Neural cell (in vitro differentiated cells): ENCODE results near the gene TEK. TPM values are rescaled to one million over a fixed set of nuclear protein-coding genes. Genes with fewer than 3 reads are reported as not detected.

Experiments used
- H2AFZ ChIP-seq: fragments of 200-600, 300-800 bp; sonication (generic), shearing (Covaris generic); 2 replicates; pipeline ENCODE4 v1.6.0; 2014; ENCODE audit warnings: low read depth, mild to moderate bottlenecking, antibody characterized with exemption, low read length, moderate library complexity
- H3F3A ChIP-seq: fragments of 200-600 bp; shearing (Covaris generic); 2 replicates; pipeline ENCODE4 v1.6.1; 2016; ENCODE audit warnings: mild to moderate bottlenecking, moderate library complexity, mixed read lengths, antibody characterized with exemption, low read length; ENCODE audit not compliant: insufficient read depth, poor library complexity, severe bottlenecking
- H3K27ac ChIP-seq: fragments of 200-600, 300-800 bp; sonication (generic), shearing (Covaris generic); 2 replicates; pipeline ENCODE4 v1.5.1; 2014; ENCODE audit warnings: mild to moderate bottlenecking, low read length, moderate library complexity
- H3K27me3 ChIP-seq: fragments of 300-800, 200-600 bp; sonication (generic), shearing (Covaris generic); 2 replicates; pipeline ENCODE4 v1.6.0; 2014; ENCODE audit warnings: mild to moderate bottlenecking, low read depth, low read length, moderate library complexity; ENCODE audit not compliant: insufficient read depth
- H3K36me3 ChIP-seq: fragments of 300-800, 200-600 bp; sonication (generic), shearing (Covaris generic); 2 replicates; pipeline ENCODE4 v1.5.1; 2014; ENCODE audit warnings: mild to moderate bottlenecking, antibody characterized with exemption, low read length, moderate library complexity; ENCODE audit not compliant: insufficient read depth
- H3K4me2 ChIP-seq: fragments of 300-800, 200-600 bp; sonication (generic), shearing (Covaris generic); 2 replicates; pipeline ENCODE4 v1.6.0; 2014; ENCODE audit warnings: mild to moderate bottlenecking, low read length
- H3K4me3 ChIP-seq: fragments of 300-800, 200-600 bp; sonication (generic), shearing (Covaris generic); 2 replicates; pipeline ENCODE4 v1.5.1; 2014; ENCODE audit warnings: mild to moderate bottlenecking, low read length, moderate library complexity
- H3K79me2 ChIP-seq: fragments of 200-600 bp; shearing (Covaris generic); replicated peaks from 2 replicates; pipeline ENCODE4 v1.6.0; 2014; ENCODE audit warnings: mild to moderate bottlenecking, low read length, moderate library complexity; ENCODE audit not compliant: insufficient read depth
- H3K9ac ChIP-seq: fragments of 300-800, 200-600 bp; sonication (generic), shearing (Covaris generic); 2 replicates; pipeline ENCODE4 v1.6.1; 2016; ENCODE audit warnings: mild to moderate bottlenecking, low read length, mixed read lengths
- H3K9me2 ChIP-seq: fragments of 200-600 bp; shearing (Covaris generic); 2 replicates; pipeline ENCODE4 v1.6.1; 2016; ENCODE audit warnings: mild to moderate bottlenecking, low read length, mixed read lengths; ENCODE audit not compliant: insufficient read depth
- H3K9me3 ChIP-seq: fragments of 200-600, 300-800 bp; sonication (generic), shearing (Covaris generic); 2 replicates; pipeline ENCODE4 v1.6.1; 2016; ENCODE audit warnings: mild to moderate bottlenecking, mixed run types, low read length, moderate library complexity, mixed read lengths
- H4K20me1 ChIP-seq: fragments of 200-600 bp; shearing (Covaris generic); 2 replicates; pipeline ENCODE4 v1.6.1; 2016; ENCODE audit warnings: mild to moderate bottlenecking, mixed run types; ENCODE audit not compliant: insufficient read depth
- EP300 ChIP-seq: fragments of 450-650 bp; conservative IDR thresholded peaks from 2 replicates; pipeline ENCODE4 v1.6.1; 2014; ENCODE audit warnings: antibody characterized with exemption, mild to moderate bottlenecking, moderate library complexity; ENCODE audit not compliant: poor library complexity, severe bottlenecking
- EZH2 ChIP-seq: fragments of 200-600, 300-800 bp; shearing (Covaris generic), sonication (generic); IDR thresholded peaks from 2 replicates; pipeline ENCODE4 v1.6.1; 2014; ENCODE audit warnings: antibody characterized with exemption, low read length, borderline replicate concordance, mild to moderate bottlenecking; ENCODE audit not compliant: insufficient read depth, poor library complexity, severe bottlenecking
- MXI1 ChIP-seq: fragments of 450-650 bp; conservative IDR thresholded peaks from 2 replicates; pipeline ENCODE4 v1.6.1; 2014; ENCODE audit warnings: antibody characterized with exemption, mild to moderate bottlenecking; ENCODE audit not compliant: poor library complexity, severe bottlenecking
- POLR2AphosphoS5 ChIP-seq: IDR thresholded peaks from 2 replicates; pipeline ENCODE4 v1.6.1; 2012
- RAD21 ChIP-seq: fragments of 450-650 bp; conservative IDR thresholded peaks from 2 replicates; pipeline ENCODE4 v1.6.1; 2014; ENCODE audit warnings: antibody characterized with exemption, mild to moderate bottlenecking, moderate library complexity
- SMC3 ChIP-seq: fragments of 450-650 bp; conservative IDR thresholded peaks from 2 replicates; pipeline ENCODE4 v1.6.1; 2014; ENCODE audit warnings: antibody characterized with exemption, mild to moderate bottlenecking, moderate library complexity; ENCODE audit not compliant: poor library complexity
- TAF1 ChIP-seq: IDR thresholded peaks from 2 replicates; pipeline ENCODE4 v1.6.1; 2012; ENCODE audit warnings: low read depth
- polyA plus RNA-seq: library from polyadenylated mRNA; depleted of rRNA; stranded (reverse); fragments of >200 nt; gene quantifications from 2 replicates; pipeline ENCODE4 v1.2.3, GENCODE V29; 2014
- TF ChIP-seq, protein P1 (sequence below): fragments of 450-650 bp; IDR thresholded peaks from 2 replicates; pipeline ENCODE4 v1.5.1; 2014; ENCODE audit warnings: antibody characterized with exemption, mild to moderate bottlenecking, moderate library complexity; ENCODE audit not compliant: poor library complexity, severe bottlenecking
- TF ChIP-seq, protein P2 (sequence below): IDR thresholded peaks from 2 replicates; pipeline ENCODE4 v1.6.1; 2012; ENCODE audit warnings: borderline replicate concordance

TEK gene
- polyA plus RNA-seq, 1 donor from 2014 or later: 0.83 TPM

DNA sequence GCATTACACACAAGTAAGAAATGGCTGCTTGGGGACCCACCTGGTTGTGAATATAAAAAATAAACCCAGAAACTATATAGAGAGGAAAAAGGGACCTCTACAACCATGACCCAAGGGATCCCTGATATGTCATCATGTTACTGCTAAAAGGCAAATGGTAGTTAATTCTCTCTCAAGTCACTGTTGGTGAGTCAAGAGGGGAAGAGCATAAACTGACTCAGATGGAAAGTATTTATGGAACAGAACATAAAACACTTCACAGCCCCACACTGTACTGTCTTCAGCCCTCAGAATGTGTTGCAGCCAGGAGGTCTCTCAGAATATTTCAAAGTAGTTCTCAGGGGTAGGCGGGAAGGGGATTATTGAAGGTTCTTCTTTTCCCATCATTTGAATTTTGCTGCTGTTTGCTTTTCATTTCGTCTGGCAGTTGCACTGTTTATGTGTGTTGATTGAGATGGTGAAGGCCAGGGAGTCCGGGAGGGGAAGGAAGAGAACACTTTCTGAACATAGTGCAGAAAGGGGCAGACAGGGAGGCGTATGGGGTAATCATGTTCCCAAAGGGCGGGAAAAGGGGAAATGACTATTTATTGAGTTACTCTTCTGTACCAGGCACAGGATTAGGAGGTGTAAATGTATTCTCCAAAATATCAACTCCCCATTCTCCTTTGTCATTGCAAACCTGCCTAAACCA is 85.5 kb downstream of the TEK start:
- H3K4me2 ChIP-seq: no peak overlapping the region
- no peak overlapping the region for H3K9ac ChIP-seq
- H3K9me2 ChIP-seq: no peaks in the 10 kb centered on the region
- H4K20me1 ChIP-seq: no peaks in the 10 kb centered on the region
- no peak overlapping the region for H3K27ac ChIP-seq
- H3K9me3 ChIP-seq: no peaks in the 10 kb centered on the region
- no peaks in the 10 kb centered on the region for H3K36me3 ChIP-seq
- H3K4me3 ChIP-seq: no peak overlapping the region
- TF ChIP-seq, protein P1, sequence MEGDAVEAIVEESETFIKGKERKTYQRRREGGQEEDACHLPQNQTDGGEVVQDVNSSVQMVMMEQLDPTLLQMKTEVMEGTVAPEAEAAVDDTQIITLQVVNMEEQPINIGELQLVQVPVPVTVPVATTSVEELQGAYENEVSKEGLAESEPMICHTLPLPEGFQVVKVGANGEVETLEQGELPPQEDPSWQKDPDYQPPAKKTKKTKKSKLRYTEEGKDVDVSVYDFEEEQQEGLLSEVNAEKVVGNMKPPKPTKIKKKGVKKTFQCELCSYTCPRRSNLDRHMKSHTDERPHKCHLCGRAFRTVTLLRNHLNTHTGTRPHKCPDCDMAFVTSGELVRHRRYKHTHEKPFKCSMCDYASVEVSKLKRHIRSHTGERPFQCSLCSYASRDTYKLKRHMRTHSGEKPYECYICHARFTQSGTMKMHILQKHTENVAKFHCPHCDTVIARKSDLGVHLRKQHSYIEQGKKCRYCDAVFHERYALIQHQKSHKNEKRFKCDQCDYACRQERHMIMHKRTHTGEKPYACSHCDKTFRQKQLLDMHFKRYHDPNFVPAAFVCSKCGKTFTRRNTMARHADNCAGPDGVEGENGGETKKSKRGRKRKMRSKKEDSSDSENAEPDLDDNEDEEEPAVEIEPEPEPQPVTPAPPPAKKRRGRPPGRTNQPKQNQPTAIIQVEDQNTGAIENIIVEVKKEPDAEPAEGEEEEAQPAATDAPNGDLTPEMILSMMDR: no peak
- TF ChIP-seq EP300 (no peak), POLR2AphosphoS5 (no peak), TAF1 (no peak), SMC3 (no peak), RAD21 (no peak), MXI1 (no peak), EZH2 (no peak)
- TF ChIP-seq, protein P2, sequence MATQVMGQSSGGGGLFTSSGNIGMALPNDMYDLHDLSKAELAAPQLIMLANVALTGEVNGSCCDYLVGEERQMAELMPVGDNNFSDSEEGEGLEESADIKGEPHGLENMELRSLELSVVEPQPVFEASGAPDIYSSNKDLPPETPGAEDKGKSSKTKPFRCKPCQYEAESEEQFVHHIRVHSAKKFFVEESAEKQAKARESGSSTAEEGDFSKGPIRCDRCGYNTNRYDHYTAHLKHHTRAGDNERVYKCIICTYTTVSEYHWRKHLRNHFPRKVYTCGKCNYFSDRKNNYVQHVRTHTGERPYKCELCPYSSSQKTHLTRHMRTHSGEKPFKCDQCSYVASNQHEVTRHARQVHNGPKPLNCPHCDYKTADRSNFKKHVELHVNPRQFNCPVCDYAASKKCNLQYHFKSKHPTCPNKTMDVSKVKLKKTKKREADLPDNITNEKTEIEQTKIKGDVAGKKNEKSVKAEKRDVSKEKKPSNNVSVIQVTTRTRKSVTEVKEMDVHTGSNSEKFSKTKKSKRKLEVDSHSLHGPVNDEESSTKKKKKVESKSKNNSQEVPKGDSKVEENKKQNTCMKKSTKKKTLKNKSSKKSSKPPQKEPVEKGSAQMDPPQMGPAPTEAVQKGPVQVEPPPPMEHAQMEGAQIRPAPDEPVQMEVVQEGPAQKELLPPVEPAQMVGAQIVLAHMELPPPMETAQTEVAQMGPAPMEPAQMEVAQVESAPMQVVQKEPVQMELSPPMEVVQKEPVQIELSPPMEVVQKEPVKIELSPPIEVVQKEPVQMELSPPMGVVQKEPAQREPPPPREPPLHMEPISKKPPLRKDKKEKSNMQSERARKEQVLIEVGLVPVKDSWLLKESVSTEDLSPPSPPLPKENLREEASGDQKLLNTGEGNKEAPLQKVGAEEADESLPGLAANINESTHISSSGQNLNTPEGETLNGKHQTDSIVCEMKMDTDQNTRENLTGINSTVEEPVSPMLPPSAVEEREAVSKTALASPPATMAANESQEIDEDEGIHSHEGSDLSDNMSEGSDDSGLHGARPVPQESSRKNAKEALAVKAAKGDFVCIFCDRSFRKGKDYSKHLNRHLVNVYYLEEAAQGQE: no peak
- H2AFZ ChIP-seq: no peak overlapping the region
- no peaks in the 10 kb centered on the region for H3K79me2 ChIP-seq
- H3K27me3 ChIP-seq: no peaks in the 10 kb centered on the region
- H3F3A ChIP-seq: no peaks in the 10 kb centered on the region

DNA sequence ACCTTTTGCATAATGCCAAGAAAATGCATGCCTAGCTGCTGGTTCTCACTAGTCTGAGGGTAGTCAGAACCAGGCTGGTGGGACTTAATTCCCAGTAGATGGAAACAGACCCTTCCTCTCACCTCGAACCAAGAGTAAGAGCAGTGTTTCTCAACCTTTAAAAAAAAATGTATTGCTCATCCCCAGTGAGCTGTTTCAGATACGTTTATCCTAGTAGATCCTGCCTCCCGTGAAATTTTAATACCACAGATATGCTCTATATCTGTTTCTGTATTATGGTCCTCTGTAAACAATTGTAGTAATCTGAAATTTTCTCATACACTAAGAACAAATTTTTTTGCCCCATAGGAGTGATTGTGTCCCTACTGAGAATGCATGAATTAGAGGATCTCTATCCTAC is 86.2 kb downstream of the TEK start:
- H3K27ac ChIP-seq: peak overlapping the region; percentile 3
- no peaks in the 10 kb centered on the region for H3K36me3 ChIP-seq
- H3K9ac ChIP-seq: no peak overlapping the region
- no peaks in the 10 kb centered on the region for H3K79me2 ChIP-seq
- no peaks in the 10 kb centered on the region for H3K27me3 ChIP-seq
- H3K4me3 ChIP-seq: no peak overlapping the region
- no peaks in the 10 kb centered on the region for H3K9me2 ChIP-seq
- no peaks in the 10 kb centered on the region for H3F3A ChIP-seq
- no peaks in the 10 kb centered on the region for H3K9me3 ChIP-seq
- H4K20me1 ChIP-seq: no peaks in the 10 kb centered on the region
- TF ChIP-seq SMC3 (no peak), POLR2AphosphoS5 (no peak), RAD21 (no peak), EP300 (no peak), EZH2 (no peak), MXI1 (no peak)
- TF ChIP-seq, protein P2: no peak
- TF ChIP-seq, protein P1: no peak
- H2AFZ ChIP-seq: no peak overlapping the region
- no peak overlapping the region for H3K4me2 ChIP-seq
